ENCODE results near the gene UCK2.
A peak's percentile ranks its signal among the peaks of the same experiment; 100 is the strongest.

The UCK2 gene

DNA sequence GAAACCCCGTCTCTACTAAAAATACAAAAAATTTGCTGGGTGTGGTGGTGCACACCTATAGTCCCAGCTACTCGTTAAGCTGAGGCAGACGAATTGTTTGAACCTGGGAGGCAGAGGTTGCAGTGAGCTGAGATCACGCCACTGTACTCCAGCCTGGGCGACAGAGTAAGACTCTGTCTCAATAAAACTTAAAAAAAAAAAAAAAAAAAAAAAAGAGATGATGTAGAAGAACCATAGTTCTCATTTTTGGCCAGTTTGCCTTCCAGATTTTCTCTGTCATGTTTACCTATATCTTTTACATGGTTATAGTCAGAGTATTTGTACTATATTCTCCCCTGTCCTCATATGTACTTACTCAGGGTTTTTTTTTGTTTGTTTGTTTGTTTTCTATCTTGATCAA, 53.6 kb downstream of the UCK2 start:
- no peak for DNase-seq (ENCODE audit: low spot score)

DNA sequence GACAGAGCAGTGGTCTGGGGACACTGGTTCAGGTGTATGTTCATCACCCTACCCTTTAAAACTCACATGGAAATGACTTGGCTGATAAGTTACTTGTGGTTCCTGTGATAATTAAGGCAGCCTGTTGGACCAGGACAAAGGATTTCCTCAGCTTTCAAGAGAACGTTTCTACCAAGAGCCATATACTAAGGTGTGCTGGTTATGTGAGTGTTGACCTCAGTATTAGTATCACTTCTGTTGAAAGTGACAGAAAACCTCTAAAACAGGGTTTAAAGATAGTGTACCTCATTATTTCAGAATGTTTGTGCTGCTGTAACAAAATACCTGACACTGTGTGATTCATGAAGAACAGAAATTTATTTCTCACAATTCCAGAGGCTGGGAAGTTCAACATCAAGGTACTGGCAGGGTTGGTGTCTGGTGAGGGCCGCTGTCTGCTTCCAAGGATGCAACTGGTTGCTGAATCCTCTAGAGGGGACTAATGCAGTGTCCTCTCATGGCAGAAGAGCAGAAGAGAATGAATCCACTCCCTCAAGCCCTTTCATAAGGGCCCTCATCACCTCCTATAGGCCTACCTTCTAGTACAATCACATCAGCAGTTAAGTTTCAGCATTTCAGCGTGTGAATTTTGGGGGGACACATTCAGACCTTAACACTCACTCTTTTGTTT, 54.9 kb downstream of the UCK2 start:
- DNase-seq (ENCODE audit: low spot score), result no peak

DNA sequence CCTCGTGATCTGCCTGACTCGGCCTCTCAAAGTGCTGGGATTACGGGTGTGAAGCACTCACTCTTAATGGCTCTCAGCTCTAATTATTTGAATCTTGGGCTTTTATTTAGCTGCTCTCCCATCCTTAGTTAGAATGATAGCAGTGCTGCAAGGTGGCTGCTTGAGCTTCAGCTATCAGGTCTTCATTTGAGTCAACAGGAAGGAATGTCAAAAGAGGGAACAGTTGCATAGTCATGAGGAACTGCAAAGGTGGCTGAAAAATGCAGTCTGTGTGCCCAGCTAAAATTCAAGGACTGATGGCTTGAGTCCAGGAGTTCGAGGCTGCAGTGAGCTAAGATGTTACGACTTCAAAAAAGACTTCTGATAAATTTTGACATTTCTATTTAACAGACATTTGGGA, 55.6 kb downstream of the UCK2 start:
- DNase-seq (ENCODE audit: low spot score), result no peak

DNA sequence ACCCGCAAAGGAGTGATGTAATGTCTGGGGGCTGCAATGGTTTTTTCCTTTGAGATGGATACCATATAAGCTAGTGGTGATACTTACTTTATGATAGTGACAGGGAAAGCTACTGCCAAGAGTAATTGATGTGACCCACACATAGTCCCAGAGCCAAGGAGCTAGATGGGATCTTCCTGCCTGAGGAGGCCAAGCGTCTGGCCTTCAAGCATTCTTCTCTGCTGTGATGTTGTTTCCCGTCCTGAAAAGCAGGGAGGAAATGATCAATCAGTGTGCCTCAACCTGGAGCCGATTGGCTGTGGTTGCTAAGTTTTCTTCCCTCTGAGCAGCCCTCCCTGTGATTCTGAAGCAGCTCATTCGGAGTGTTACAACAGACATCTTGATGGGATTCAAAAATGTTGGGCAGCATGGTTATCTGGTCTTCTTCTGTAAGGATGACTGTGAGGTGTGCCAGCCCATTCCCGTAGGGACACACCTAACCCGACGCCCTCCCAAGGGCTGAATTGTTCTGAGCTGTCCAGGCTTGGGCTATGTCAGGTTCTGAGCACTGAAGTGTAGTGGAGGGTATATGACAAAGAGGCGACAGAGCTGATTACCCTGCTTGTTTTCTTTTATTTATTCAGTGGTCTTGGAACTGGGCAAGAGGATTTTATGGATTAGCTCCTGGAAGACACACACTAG, 56.7 kb downstream of the UCK2 start:
- peak; percentile 90 for DNase-seq (ENCODE audit: low spot score)

DNA sequence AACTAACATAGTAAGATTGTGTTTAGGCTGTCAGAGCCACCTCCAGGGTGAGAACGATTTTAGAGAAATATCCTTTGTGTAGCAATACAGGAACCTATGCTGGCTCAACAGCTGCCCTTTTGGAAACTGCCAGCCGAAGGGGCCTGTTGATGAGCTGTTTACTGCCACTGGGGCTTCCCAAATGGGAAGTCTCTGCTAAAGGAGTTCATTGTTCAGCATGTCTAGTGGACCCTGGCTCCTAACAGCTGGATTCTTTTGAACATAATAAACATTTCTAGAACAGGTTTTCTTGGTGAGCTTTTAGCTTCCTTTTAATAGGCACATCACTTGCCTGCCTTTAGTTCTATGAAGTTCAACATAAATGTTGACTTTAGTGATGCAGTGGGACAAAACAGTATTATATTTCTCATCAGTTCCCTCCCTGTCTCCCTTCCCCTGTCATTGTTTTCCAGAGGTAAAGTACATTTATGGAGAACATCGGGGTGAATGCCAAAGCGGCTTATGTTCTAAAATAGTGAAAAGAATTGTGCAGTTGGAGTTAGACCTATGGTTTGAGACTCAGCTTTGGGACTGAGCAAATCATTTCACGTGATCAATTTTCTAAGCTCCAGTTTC, 57.4 kb downstream of the UCK2 start:
- peak; percentile 42 for DNase-seq (ENCODE audit: low spot score)

DNA sequence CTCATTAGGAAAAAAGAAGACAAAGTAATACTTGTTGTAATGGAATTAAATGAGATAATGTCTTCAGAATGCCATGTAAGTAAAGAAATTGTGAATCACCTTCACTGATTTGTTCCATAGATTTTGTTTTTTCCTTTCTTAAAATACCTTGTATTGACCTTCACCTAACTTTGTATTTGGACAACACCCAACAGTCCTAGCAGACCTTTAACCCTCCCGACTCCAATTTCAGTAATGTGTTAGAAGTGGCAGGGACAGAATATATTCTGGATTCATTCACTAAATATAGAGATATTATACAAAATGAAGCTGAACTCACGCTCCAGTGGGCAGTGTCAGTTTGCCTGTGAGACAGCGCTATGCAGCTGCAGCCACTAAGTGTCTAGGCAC, 57.9 kb downstream of the UCK2 start:
- no peak for DNase-seq (ENCODE audit: low spot score)

DNA sequence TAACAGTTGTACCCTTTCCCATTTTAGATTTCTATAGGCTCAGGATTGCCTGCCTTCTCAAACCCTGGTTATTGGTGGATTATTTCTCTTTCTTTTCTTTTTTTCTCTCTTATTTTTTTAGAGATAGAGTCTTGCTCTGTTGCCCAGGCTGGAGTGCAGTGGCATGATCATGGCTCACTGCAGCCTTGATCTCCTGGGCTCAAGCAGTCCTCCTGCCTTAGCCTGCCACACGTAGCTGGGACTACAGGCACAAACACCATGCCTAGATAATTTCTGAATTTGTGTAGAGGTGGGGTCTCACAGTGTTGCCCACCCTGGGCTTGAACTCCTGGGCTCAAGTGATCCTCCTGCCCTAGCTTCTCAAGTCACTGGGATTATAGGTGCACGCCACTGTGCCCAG, 58.8 kb downstream of the UCK2 start:
- no peak for DNase-seq (ENCODE audit: low spot score)

DNA sequence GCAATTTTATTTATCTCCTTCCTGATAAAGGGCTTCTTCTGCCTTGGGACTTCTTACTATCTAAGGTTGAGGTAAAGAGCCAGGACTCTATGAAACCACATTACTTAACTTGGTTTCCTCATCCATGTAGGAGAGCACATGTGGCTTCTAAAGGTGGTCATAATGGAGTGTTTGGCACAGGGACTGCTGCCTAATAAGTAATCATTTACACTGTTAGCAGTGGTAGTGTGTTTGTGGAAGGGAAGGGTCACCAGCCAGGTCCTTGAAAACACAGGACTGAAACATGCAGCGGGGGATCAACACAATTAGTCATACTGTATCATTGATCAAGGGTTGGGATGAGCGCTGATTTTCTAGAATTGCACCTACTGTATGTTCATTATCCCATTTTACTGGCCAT, 59.6 kb downstream of the UCK2 start:
- no peak for DNase-seq (ENCODE audit: low spot score)

DNA sequence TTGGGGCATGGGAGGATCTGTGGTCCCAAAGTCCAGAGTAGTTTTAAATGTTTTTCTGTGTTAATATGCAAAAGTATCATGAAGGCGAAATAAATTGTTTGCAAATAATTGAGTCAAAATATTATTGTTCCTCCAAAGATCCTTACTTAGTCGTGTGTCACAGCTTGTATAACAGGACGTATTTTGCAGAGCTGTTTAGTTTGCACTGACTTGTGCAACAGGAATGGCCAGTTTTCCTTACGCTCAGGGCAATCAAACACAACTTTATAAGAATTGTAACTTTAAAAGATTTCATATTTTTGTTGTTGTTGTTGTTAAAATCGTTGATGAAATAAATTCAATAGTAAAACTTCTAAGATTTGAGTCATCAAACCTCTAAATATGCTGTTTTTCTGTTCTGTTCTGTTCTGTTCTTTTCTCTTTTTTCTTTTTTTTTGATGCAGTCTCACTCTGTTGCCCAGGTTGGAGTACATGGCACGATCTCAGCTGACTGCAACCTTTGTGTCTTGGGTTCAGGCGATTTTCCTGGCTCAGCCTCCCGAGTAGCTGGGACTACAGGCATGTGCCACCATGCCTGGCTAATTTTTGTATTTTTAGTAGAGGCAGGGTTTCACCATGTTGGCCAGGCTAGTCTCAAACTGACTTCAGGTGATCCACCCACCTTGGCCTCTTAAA, 60.6 kb downstream of the UCK2 start:
- DNase-seq (ENCODE audit: low spot score), result no peak

DNA sequence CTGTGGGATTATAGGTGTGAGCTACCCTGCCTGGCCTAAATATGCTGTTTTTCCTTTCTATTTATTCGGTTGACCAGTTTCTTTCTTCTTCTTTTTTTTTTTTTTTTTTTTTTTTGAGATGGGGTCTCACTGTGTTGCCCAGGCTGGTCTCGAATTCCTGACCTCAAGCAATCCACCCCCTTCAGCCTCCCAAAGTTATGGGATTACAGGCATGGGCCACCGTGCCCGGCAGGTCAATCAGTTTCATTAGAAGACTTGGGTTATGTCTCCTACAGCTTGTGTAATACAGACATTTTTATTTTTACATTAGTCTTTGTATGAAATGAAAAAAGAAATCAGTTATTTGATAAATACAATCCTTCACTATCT, 61.1 kb downstream of the UCK2 start:
- no peak for DNase-seq (ENCODE audit: low spot score)

DNA sequence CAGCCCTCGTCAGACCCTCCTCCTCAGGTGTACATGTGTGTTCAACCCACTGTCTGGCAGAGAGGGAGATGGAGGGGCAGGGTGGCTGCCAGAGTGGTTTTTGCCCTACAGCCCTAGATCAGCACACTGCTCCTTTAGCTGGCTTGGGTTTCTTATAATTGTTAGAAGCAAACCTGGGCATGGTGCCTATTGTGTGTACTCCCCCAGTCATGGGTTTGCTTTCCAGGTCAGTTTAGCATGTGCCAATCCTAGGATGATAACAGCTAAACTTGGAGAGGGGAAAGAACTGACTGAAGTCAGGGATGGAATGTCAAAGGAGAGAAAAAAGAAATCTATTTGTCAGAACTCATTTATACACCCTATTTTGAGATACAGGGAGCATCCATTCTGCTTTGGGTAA, 63.3 kb downstream of the UCK2 start:
- DNase-seq (ENCODE audit: low spot score), result no peak

DNA sequence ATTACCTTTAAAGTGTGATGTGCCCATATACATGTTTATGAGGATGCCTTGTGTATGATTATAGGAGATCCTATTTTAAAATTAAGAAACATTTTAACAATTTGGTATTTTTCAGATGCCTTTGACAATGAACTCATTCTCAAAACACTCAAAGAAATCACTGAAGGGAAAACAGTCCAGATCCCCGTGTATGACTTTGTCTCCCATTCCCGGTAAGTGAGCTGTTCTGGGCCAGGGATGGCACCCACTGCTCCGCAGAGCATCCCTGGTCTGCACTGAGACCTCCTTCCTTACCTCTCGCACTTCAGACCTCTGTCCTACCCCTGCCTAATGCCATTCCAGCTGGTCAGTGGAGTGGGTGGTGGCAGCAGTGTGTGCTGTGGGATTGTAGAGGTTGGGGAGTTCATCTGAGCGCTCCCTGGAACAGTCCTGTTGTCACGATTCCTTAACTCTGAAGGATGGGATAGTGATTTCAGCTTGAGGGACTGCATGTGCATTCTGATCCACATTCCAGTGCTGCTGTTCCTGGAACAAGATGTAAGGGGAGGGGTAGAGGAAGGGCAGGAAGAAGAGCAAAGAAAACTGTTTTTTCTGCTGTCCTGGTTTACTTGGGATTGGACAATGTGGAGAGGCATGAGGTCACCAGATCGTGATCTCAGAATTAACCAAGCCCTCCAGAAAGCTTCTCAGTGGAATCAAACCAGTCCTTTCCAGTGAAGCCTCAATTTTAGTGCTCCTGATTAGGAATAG, 63.9 kb downstream of the UCK2 start:
- DNase-seq (ENCODE audit: low spot score), result no peak

DNA sequence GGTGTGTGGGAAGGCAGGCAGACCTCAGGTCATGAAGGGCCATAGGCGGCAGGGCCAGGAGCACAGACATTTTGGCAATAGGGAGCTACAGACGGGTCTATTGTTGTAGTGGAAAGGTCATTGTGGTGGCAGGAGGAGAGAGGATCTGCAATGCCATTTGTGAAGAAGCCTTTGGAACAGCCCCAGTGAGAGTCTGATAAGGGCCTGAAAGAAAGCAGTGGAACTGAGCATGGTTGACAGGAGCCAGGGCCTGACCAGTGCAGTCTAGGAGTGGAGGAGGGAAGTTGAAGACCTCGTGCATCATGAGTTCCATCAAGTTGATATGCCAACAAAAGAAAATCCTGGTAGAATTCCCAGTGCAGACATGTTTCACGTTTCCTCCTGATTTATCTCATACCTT, 65.5 kb downstream of the UCK2 start:
- no peak for DNase-seq (ENCODE audit: low spot score)

DNA sequence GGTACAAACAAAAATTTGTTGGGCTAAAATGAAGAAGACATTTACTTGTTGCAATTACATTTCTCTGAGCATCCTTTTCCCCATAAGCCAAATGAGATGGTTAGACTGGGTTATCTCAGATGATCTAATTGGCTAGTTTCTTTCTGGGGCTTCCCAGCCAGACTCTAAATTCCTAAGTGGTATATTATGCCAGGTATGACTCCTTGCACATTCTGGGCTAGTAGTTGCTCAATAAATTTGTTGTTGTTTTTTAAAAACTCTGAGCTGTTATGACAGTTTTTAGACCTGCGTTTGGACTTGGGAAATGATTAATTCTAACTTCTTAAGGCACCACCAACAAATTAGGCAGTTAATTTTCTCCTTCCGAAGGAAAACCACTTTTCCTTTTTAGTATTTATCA, 66.1 kb downstream of the UCK2 start:
- DNase-seq (ENCODE audit: low spot score), result no peak

DNA sequence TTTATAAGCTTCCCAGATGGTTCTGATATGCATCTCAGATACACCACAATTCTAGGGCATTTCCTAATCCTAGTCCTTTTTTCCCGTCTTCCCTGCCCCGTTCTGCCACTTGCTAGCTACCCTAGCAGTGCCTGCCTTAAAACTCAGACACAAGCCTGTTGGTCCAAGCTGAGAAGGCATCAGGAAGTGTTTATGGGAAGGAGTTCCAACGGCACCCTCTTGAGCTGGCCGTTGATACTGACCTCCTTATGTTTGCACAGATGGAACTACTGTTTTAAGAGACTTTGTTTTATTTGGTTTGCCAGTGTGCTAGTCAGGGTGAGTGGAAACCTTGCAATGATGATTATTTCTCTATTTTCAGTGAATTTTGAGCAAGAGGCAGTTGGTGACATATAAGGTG, 67.2 kb downstream of the UCK2 start:
- no peak for DNase-seq (ENCODE audit: low spot score)

DNA sequence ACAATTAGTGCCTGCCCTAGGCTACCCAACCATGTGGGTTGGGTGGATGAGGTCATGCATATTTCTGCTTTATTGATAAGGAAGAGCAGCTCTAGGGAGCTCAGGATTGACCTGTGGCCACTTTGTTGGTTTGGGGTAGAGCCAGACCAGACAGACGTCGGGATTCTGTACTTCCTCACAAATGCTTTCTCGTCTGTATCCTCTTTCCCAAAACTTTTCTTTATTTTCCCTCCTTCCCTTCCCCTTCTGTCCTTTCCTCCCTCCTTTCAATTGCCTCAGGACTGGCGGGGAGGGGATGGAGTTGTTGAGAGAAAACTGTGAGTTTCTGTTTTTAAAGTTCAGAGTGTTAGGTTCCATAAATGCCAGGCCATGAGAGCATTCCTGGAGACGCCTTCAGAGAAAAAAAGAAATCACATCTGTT, 68.0 kb downstream of the UCK2 start:
- no peak for DNase-seq (ENCODE audit: low spot score)

DNA sequence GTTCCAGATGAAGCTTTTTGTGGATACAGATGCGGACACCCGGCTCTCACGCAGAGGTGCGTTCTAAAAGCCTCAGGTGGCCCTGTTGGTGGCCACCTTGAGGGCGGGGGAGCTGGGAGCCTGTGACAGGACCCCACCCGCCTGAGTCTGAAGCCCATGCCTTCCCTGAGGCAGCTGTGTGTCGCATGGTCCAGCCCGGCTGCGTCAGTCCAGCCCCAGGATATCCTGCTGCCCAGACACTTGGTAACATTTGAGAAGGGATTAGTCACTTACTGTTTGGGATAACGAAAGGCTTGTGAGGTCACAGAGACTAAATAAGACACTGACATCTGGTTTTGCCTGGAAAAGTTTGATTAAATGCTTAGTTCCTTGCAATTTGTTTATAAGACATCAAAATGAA, 68.9 kb downstream of the UCK2 start:
- DNase-seq (ENCODE audit: low spot score), result peak; percentile 97

DNA sequence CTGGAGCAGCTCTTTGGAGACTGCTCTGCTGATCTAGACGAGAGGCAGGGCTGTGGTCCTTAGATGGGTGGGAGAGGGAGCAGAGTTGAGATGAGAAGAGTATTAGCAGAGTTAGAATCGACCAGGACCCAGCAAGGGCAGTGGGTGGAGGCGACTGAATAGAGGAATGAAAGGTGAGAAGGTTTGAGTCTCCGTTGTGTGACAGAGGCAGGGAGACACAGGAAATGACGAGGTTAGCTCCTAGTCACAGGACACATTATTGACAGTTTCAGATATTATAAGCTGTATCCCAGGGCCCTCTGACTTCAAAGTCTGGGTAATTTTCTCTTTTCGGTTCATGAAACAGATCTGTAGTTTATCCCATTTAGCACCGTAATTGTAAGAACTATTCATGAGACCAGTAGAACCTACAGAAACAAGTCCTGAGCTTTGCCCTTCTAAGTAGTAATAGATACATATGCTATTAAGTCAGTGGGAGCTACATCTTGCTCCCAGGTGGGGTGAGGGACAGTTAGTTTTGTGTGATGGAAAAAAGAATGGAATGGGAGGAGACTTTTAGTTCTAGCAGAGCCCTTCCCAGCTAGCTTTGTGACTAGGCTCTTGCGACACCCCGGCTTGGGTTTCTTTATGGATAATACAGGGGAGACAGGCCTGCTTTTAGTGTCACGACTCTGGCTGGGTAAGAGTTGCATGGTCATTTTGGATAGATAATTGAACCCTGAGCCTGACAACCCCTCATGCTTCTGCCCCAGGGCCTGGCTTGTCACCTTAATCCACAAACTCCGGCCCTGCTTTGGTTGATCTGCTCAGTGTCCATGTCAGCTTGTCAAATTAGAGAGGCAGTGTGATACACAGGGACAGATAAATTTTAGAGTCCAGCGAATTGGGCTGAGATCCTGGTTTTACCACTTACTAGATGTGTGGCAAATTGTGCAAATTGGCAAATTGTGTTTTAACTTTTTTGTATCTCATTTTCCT, 70.2 kb downstream of the UCK2 start:
- no peak for DNase-seq (ENCODE audit: low spot score)

DNA sequence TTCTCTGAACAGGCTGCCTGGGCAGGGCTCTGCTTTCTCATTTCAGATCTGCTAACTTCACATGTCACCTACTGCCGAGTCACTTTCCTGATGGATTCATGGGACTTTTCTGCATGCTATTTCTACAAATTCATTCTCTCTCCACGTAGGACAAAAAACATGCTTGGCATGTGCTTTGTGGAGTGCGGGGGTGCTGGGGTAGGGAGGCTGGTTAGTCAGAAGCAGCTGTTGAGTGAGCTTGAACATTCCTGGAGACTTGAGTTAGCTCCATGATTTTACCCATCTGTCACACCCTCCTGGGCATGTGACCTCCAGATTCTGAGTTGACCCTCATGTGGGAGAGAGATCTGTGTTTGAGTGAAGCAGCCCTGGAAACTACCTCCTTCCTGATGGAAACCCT, 71.4 kb downstream of the UCK2 start:
- DNase-seq (ENCODE audit: low spot score), result peak; percentile 82

DNA sequence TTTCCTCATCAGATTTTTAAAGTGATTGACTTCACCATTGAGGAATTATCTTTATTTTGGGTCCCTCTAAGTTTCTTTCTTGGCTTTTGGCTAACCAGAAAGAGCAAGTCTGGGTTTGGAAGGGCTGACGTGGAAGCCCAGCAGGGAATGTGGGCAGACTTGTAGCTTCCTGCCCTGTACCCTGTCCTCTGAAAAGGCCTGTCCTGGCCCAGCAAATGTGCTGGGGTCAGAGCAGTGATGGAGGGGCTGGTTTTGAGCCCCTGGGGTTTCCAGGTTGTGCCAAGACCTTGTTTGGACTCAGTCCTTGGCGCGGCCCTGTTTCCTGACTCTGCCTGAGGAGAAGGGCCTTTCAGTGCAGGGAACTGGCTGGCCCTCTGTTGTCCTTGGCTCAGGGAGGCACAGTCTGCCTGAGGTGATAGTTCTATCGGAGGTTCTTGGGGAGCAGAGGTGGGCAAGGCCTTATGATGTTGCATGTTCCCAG, 72.1 kb downstream of the UCK2 start:
- no peak for DNase-seq (ENCODE audit: low spot score)
